ENCODE measurements around the gene PLXNB1.

The PLXNB1 gene

DNA sequence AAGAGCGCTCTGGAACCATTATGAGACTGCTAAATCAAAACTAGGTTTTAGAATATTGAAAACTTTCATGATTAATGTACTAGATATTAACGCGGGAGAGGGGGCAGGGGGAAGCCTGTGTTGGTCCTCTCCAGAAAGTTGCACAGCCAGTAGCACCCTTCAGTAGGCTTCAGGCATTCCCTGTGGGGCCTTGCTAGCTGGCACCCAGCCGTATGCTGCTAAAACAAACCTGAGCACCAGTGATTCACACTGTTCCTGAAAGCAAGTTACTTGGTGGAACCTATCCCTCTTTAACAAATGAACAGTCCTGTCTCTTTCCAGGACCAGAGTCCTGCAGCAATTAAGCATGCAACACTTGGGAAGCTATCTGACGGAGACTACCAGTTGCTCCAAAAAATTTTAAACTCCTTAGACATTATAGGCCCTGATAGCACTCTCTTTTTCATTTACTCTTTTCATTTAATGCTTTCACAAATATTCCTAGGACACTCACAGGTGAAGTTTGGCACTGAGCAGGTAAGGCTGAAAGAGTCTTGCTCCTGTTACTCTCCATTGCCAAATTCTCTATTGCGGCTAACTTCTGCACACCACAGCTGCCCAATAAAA is 15.5 kb upstream of the PLXNB1 start:
- Histone ChIP-seq H3K9me3 (ENCODE audit: control insufficient read depth, insufficient read depth, low read depth, low read length) (no peaks in the 10 kb centered on the region), H3K4me1 (ENCODE audit: control insufficient read depth, insufficient read depth, low read length) (no peaks in the 10 kb centered on the region; the same call in 1 of the 2 replicates), H3K27ac (ENCODE audit: extremely low read depth, low read depth, low read length) (no peak overlapping the region), H3K36me3 (ENCODE audit: control insufficient read depth in 2 of 2, insufficient read depth in 1 of 2, low read length in 2 of 2) (peaks cover 14 to 38% of the 10 kb centered on the region in 2 experiments; a peak in 2 of 3 replicates), H3K4me3 (ENCODE audit: low read depth, low read length) (peak overlapping the region; percentile 99; the same call in 1 of the 2 replicates)
- ChIA-PET POLR2A (interaction anchor here (1.1 to 2.4 kb wide), 8 partner anchors 9 to 272 kb away, joined by 3 to 22 read pairs (median 4); partner anchors contain the start of genes IP6K2, PFKFB4 and ZNF589), CTCF (interaction anchor here (0.5 to 5.3 kb wide), 3 partner anchors 9 to 166 kb away, joined by 3 to 38 read pairs (median 4); no protein-coding TSS in a partner anchor)
- TF ChIP-seq ZNF350 (tag by site-specific recombination; IDR thresholded peaks at IDR 0.05) (no peak), SALL2 (tag by site-specific recombination; IDR thresholded peaks at IDR 0.05; ENCODE audit: borderline replicate concordance) (no peak), YY2 (tag by site-specific recombination; IDR thresholded peaks at IDR 0.05) (no peak), ZNF777 (tag by site-specific recombination; IDR thresholded peaks at IDR 0.05; ENCODE audit: borderline replicate concordance) (no peak), SCRT2 (tag by site-specific recombination; IDR thresholded peaks at IDR 0.05) (peak; percentile 86), ZNF423 (tag by site-specific recombination; IDR thresholded peaks at IDR 0.05) (no peak), SCRT1 (tag by site-specific recombination; IDR thresholded peaks at IDR 0.05; ENCODE audit: borderline replicate concordance) (peak; percentile 75), PRDM1 (tag by site-specific recombination; IDR thresholded peaks at IDR 0.05) (peak; percentile 30; the same call in 1 of the 2 replicates)
- TF ChIP-seq, protein P1, sequence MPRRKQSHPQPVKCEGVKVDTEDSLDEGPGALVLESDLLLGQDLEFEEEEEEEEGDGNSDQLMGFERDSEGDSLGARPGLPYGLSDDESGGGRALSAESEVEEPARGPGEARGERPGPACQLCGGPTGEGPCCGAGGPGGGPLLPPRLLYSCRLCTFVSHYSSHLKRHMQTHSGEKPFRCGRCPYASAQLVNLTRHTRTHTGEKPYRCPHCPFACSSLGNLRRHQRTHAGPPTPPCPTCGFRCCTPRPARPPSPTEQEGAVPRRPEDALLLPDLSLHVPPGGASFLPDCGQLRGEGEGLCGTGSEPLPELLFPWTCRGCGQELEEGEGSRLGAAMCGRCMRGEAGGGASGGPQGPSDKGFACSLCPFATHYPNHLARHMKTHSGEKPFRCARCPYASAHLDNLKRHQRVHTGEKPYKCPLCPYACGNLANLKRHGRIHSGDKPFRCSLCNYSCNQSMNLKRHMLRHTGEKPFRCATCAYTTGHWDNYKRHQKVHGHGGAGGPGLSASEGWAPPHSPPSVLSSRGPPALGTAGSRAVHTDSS (tag by site-specific recombination; IDR thresholded peaks at IDR 0.05), result no peak

DNA sequence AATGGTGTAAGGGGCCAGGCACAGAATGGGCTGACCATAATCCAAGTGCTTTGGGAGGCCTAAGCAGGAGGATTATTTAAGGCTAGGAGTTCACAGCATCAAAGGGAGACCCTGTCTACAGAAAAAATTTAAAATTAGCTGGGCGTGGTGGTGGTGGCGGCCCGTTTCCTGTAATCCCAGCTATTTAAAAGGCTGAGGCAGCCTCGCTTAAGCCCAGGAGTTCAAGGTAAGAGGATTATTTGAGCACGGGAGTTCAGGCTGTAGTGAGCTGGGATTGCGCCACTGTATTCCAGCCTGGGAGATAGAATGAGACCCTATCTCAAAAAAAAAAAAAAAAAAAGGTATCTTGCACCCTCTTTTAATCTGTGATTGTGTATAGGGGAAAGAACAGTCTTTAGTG is 12.1 kb upstream of the PLXNB1 start:
- Histone ChIP-seq H3K36me3 (ENCODE audit: control insufficient read depth in 2 of 2, insufficient read depth in 1 of 2, low read length in 2 of 2) (peaks cover 14 to 34% of the 10 kb centered on the region in 2 experiments; a peak in 2 of 3 replicates), H3K27ac (ENCODE audit: extremely low read depth, low read depth, low read length) (no peak overlapping the region), H3K4me1 (ENCODE audit: control insufficient read depth, insufficient read depth, low read length) (no peaks in the 10 kb centered on the region), H3K9me3 (ENCODE audit: control insufficient read depth, insufficient read depth, low read depth, low read length) (no peaks in the 10 kb centered on the region), H3K4me3 (ENCODE audit: low read depth, low read length) (no peak overlapping the region)
- ChIA-PET CTCF (interaction anchor here (0.6 kb wide), 1 partner anchor 68 kb away, joined by 3 read pairs; no protein-coding TSS in a partner anchor), POLR2A (interaction anchor here (0.6 kb wide), 1 partner anchor 64 kb away, joined by 3 read pairs; no protein-coding TSS in a partner anchor)
- TF ChIP-seq ZNF529 (tag by site-specific recombination; IDR thresholded peaks at IDR 0.05; ENCODE audit: insufficient replicate concordance) (no peak), ZNF555 (tag by site-specific recombination; conservative IDR thresholded peaks at IDR 0.05) (no peak), GFI1B (tag by site-specific recombination; IDR thresholded peaks at IDR 0.05) (no peak), ZFP3 (tag by site-specific recombination; IDR thresholded peaks at IDR 0.05; ENCODE audit: low read depth) (no peak), ZNF169 (tag by site-specific recombination; IDR thresholded peaks at IDR 0.05) (no peak), ZNF311 (tag by site-specific recombination; IDR thresholded peaks at IDR 0.05; ENCODE audit: borderline replicate concordance) (no peak), ZNF121 (tag by site-specific recombination; IDR thresholded peaks at IDR 0.05) (no peak), KLF1 (tag by site-specific recombination; IDR thresholded peaks at IDR 0.05) (no peak), ZNF16 (tag by site-specific recombination; IDR thresholded peaks at IDR 0.05; ENCODE audit: low read depth) (no peak), ZNF664 (tag by site-specific recombination; IDR thresholded peaks at IDR 0.05) (no peak)
- TF ChIP-seq, protein P2, sequence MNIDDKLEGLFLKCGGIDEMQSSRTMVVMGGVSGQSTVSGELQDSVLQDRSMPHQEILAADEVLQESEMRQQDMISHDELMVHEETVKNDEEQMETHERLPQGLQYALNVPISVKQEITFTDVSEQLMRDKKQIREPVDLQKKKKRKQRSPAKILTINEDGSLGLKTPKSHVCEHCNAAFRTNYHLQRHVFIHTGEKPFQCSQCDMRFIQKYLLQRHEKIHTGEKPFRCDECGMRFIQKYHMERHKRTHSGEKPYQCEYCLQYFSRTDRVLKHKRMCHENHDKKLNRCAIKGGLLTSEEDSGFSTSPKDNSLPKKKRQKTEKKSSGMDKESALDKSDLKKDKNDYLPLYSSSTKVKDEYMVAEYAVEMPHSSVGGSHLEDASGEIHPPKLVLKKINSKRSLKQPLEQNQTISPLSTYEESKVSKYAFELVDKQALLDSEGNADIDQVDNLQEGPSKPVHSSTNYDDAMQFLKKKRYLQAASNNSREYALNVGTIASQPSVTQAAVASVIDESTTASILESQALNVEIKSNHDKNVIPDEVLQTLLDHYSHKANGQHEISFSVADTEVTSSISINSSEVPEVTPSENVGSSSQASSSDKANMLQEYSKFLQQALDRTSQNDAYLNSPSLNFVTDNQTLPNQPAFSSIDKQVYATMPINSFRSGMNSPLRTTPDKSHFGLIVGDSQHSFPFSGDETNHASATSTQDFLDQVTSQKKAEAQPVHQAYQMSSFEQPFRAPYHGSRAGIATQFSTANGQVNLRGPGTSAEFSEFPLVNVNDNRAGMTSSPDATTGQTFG (tag by site-specific recombination; IDR thresholded peaks at IDR 0.05; ENCODE audit: borderline replicate concordance), result no peak

Data from HEK293 (cell line).